HG02678 (cell line): ENCODE measurements around the gene SHB.

Experiments
- ATAC-seq: cut with Tn5 transposase; IDR thresholded peaks from one replicate; pipeline ENCODE4 v1.9.1; 2021; ENCODE audit warnings: mild to moderate bottlenecking, moderate library complexity; ENCODE audit not compliant: unreplicated experiment

Gene SHB

GRCh38 chr9:38088006-38088925 is 19.2 kb upstream of the SHB start:
- ATAC-seq = peak; percentile 47

- no peak for ATAC-seq
Observed at GRCh38 chr9:38086496-38086895, 17.5 kb upstream of the SHB start.

- ATAC-seq = no peak
Observed at GRCh38 chr9:38085308-38085707, 16.3 kb upstream of the SHB start.

GRCh38 chr9:38084556-38084880 is 15.5 kb upstream of the SHB start:
- no peak for ATAC-seq

- no peak for ATAC-seq
Observed at GRCh38 chr9:38083858-38084555, 15.0 kb upstream of the SHB start.

DNA sequence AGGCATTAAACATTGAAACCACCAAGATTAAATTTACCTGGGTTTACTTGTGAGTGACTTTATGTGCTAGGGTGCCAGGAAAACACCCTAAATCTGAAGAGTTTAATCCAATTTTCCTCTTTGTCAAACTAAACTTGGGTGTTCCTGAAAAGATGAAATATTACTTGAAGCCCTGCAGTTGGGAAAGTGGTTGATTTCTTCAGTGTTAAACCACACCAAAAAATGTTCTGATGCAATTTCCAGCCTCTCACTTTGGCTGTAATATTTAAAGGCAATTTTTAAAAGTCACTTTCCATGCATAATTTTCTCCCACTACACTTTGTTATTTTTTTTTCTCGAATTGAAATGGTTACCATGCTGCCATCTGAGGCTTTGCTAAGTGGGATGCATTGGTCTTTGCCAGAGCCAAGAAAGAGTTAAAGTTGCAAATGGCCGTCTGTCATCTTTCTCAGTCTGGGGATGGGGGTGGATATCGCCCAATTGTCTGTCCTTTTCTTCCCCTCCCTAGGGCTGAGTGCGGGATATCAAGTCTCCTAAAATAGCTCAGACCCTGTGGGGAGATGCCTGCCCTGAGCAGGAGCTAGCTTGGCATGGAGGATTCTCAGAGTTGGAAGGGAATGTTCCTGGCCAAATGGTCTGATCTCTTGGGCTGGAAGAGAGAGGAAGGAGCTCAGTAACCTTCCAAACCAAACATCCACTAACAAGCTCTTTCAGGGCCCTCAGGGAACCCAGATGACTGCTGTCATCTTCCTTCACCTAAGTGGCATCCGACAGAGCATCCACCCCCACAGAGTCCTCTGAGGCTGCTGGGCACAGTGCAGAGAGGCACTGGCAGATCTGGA is 13.6 kb upstream of the SHB start:
- no peak for ATAC-seq

DNA sequence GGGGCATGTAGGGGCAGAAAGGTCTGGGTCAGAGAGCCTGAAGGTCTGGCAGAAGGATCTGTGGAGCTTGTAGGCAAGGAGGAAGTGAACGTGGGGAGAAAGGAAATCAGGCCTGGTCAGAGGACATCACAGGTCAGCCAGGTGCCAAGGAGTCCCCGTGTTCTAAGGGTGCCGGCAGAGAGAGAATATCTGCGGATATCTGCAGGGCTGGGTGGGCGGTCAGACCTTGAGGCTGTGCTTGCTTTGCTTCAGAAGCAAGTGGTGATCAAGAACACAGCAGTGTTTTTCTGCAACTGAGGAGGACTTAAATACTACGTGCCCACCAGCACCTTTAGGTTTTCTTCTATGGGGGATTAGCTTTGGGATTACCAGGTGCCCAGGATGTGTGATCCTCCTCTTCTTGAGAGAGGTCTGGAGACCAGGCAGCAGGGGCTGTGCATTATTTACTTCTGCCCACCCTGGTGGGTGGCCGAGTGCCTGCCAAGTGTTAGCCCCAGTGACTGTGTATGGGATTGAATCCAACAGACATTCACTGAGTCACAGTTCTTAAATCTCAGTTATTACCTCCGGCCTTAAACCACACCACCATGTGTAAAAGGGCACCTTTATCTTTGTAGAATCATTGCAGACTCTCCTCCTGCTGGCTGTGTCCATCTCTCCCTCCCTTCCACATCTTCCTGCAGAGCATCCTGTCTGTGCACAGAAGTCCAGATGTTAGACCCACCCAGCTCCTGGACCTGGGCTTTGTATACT is 12.5 kb upstream of the SHB start:
- ATAC-seq = no peak

DNA sequence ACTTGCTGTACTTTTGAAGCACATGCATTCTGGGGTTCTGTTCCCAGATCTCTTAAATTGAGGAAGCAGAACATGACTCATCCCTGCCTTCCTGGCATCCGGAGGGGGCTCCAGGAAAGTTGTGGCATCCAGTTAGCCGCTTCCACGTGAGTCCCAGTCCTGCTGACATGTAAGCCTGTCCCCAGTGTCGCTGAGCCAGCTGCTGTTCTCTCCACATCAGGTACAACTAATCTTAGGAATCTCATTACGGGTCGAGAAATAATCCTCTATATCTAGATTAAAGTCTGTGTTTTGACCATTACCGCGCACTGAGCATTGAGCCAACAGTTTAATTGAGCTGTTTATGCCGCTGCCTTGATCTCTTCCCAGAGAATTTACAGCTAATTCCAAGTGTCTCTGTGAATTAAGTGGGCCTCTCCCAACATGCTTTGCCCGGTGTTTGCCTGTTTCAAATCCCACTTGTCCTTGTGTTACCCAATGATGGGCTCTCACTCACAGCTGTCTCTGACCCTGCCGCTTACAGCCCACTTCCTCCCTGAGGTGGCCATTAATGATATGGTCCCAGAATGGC is 10.5 kb upstream of the SHB start:
- no peak for ATAC-seq

DNA sequence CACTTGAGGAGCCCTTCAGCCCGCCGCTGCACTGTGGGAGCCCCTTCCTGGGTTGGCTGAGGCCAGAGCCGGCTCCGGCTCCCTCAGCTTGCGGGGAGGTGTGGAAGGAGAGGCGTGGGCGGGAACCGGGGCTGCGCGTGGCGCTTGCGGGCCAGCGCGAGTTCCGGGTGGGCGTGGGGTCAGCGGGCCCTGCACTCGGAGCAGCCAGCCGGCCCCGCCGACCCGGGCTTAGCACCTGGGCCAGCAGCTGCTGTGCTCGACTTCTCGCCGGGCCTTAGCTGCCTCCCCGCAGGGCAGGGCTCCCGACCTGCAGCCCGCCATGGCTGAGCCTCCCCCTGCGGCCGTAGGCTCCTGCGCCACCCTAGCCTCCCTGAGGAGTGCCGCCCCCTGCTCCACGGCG is 6.2 kb upstream of the SHB start:
- ATAC-seq = no peak

DNA sequence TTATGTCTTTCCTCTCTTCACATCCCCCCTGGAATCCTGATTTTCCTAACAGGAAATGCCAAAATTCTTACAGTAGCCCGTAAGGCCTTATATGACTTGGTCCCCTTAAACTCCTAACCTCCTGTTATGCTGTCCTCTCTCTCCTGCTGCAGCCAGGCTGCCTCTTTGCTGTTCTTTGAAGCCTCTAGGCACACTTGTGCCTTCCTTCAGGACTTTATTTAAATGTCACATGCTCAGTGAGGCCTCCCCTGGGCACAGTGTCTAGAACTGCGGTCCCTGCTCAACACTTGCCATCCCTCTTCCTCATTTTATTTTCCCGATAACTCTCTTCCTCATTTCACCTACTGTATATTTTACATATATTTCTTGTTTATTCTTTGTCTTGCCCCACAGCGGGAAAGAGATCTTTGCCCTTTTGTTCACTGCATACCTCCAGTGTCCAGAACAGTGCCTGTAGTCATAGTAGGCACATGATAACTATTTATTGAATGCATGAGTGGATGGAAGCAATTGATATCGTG is 5.5 kb upstream of the SHB start:
- ATAC-seq = no peak

DNA sequence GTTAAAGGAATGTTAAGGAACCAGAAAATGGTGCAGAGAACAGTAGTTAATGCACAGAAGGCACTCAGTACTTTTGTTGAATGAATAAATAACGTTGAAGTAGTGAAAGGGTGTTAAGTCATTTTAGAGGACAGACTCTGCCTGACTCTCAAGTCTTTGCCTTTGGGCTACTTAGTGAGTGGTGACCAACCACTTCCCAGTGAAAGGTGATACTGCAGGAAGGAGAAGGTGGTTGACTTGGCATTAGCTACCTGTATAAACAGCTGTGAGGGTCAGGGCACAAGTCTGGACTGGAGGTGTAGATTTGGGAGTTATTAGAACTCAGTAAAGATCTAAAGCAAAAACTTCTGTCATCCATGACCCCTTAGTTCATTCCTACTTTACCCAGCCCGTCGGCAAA is 4.9 kb upstream of the SHB start:
- ATAC-seq = no peak

GRCh38 chr9:38071470-38072134 is 2.6 kb upstream of the SHB start:
- ATAC-seq = no peak

DNA sequence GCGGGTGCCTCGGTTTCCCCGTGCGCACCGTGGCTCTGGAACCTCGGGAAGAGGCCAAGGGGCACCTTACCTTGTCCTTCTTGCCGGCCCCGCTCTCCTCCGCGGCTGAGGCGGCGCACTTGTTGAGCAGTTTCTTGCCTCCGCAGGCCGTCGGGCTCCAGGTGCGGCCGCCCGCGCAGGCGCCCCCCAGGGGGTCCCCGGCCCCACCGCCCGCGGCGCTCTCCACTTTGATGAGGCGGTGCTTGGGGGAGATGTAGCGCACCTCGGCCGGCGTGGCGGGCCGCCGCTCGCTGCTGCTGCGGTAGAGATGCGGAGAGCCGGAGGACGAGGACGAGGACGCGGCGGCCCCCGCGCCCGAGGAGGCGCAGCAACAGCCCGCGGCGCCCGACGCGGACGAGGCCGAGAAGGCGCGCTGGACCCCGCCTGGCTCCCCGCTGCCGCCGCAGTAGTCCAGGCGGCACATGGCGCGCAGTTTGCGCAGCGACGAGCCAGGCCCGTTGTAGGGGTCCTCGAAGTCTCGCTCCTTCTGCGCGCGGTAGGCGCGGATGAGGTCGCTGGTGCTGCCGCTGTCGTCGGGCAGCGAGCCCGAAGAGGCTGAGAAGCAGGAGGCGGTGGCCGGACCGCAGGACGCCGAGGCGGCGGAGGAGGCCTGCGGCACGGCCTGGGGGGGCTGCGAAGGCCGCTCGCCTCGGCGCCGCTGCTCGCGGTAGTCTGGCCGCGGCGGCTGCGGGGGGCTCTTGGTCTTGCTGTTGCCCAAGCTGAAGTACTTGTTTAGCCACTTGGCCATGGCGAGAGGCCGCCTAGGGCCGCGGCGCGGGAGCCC is 957 bp downstream of the SHB start:
- ATAC-seq = no peak

DNA sequence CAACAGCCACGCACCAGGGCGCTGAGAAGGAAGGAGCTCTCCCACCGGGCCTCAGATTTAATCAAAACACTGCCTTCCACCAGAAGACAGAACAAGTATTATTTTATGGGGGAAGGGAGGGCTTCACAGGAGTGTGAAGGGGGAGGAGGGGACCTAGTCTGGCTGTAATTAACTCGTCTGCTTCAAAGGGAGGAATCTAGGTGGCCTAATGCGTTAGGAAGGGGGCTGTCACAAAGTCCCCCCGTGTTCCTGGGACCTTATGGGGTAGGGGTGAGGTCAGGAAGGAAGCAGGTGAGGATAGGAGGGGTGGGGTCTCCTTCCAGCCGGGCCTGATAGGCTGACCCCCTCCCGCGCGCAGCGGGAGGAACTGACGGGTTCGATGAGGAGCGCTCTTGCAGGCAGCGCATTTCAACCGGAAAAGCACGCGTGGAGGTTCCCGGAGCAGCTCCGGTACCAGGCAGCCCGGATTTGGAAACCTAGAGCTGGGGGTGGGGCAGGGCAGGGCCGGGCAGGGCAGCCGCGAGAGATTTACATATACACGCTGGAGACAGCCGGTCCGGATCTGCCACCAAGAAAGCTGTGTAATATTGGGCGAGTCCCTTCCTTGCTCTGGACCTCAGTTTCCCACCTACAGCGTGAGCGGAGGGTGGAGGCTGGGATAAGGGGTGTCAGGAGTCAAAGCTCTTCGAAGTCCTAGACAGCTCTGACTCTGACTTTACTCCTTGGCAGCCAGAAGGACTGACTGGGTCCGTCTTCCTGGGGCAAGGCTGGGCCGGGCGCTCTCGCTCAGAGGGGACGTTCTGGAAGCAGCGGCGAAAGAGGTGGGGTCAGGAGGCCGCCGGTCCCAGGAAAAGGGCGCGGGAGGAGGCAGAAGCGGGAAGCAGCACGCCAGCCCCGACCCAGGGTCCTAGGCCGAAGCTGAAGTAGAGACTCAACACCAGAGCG is 1.8 kb downstream of the SHB start:
- no peak for ATAC-seq

GRCh38 chr9:38066197-38066913 is 2.7 kb downstream of the SHB start:
- ATAC-seq = no peak

DNA sequence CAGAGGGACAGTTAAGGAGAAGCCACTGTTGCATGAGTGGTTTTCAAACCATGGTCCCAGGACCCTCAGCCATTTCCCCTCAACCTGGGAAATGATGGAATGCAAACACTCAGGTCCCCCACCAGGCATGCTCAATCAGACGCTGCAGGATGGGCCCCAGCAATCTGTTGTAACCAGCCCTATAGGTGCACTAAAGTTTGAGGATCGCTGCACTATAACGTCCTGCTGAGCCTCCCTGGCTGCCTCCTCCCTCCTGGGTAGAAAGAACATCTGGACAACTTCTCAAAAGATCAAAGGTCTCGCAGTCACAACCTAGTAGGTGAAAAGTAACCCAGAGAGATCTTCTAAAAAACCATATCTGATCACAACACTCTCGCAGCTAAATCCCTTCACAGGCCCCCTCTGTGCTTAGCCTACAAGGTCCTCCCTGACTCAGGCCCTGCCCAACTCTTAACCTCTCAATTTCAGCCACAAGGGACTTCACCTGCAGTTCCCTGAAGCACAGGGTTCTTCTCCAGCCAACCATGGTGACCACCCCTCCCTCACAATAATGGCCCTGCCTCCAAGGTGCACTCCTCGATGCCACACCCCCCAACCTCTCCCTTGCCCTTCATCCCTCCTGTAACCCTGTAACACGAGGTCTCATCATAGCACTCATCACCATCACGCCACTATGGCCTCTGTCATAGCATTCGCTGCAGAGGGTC is 3.5 kb downstream of the SHB start:
- peak; percentile 42 for ATAC-seq
